GM18507 (cell line): ENCODE measurements around the gene PCGF3.
"Not testable (repeated sequence)": the region's sequence is repeated elsewhere in the genome, so short reads cannot be mapped to it uniquely, and the experiment has no call there.

Experiments
- DNase-seq: peaks from one replicate; pipeline ENCODE4 v3.0.0; 2011; ENCODE audit warnings: low read depth; ENCODE audit not compliant: insufficient read length; ENCODE audit errors: extremely low spot score
- FAIRE-seq: peaks from 2 replicates; lab custom pipeline; 2011; peaks lifted over from hg19 to GRCh38; lab: Jason Lieb, UNC

PCGF3 gene

DNA sequence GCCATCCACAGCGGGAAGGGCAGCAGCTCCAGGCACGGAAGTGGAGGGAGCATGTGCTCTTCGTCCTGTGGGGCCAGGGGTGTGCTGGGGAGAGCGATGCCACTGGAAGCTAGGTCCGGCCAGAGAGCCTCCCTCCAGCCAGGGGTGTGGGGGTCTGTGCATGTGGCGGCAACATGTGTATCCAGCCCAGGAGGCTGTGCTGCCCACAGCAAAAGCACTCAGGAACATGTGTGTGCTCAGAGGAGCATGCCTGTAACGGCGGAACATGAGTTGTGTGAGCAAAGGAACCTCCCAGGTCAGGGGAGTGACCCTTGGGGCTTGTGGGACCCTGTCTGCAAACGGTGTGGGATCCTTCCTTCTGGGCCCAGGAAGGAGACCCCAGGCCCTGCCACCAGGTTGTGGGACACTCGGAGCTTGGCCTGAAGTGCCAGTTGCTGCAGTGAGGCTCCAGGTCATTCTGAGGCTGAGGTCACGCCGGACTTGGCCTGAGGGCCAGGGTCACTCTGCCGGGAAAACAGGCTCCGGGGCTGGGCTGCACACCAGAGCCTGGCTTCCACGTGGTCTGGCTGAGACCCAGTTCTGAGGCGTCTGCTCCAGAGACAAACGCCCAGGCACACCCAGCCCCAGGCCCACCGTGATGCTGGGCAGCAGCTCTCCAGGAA lies 83.1 kb downstream of the PCGF3 start:
- FAIRE-seq (no peak), DNase-seq (no peak)

DNA sequence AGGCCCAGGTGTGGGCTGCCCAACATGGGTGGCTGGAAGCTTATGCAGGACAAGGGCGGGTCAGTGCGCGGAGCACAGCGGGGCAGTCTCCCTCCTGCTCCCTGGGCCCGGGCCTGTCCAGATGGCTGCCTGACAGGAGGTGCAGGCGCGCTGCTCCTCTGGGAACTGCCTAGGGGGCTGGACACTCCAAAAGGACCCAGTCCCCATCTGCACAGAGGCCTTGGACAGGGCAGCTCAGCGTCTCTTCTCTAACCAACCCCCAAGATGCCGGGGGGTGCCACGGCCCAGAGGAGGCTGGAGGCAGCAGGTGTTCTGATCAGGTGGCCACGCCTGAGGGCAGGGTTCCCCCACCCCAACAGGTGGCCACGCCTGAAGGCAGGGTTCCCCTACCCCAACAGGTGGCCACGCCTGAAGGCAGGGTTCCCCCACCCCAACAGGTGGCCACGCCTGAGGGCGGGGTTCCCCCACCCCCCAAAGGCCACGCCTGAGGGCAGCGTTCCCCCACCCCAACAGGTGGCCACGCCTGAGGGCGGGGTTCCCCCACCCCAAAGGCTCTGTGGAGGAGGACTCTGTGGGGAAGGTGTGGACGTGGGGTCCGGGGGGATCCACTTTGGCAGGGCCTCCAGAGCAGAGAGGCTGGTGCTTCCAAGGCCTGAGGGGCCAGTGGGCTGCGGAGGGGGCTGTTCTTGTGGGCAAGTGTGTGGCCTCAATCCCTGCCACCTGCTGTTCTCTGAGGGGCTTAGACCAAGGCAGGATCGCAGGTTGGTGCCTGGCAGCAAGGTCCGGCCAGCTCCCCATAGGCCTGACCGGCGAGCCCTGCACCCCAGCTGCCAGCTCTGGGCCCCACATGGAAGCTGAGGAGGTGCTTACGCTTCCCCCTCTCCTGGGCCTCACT lies 84.2 kb downstream of the PCGF3 start:
- FAIRE-seq (no peak), DNase-seq (no peak)

DNA sequence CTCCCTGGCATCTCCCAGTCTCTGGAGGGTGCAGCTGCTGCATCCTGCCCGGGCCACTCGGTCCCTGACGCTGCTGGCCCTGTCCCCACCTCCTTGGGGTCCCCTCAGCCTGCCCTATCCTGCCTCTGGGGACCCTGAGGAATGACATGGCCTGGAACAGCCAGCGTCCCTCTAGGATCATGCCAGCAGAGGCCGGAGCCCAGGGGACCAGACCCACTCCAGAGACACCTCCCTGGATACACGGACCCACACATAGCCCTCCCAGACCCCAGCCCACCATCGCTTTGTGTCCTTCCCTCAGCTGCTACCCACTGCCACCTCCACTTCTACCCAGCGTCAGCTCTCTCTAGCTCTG lies 84.8 kb downstream of the PCGF3 start:
- FAIRE-seq (no peak), DNase-seq (no peak)

DNA sequence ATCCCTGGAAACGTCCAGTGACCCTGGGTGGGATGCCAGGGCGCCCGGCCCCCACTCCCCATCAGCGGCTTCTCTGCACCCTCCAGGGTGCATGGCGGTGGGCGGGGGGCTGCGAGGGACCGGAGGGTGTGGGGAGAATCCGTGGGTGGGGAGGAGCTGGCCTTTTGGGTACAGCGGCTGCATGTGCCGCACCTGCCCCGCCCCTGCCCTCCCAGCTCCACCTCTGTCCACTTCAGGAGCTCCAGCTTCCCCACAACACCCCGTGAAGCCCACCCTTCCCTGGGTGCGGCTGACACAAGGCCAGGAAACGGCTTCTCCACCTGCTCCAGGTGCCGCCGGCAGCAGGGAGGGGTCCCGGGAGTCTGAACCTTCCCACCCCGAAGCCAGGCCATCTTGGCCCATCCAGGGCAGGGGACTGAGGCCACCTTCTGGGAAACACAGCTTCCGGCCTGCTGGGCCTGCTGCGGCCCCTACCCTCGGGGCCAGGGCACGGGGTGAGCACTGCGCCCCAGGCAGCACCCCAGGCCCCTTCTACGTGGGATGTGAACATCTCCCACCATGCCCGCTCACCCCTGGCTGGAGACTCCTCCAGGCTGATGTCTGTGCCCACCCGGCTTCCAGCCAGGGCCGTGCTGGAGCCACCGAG lies 85.7 kb downstream of the PCGF3 start:
- FAIRE-seq = no peak
- DNase-seq = no peak

DNA sequence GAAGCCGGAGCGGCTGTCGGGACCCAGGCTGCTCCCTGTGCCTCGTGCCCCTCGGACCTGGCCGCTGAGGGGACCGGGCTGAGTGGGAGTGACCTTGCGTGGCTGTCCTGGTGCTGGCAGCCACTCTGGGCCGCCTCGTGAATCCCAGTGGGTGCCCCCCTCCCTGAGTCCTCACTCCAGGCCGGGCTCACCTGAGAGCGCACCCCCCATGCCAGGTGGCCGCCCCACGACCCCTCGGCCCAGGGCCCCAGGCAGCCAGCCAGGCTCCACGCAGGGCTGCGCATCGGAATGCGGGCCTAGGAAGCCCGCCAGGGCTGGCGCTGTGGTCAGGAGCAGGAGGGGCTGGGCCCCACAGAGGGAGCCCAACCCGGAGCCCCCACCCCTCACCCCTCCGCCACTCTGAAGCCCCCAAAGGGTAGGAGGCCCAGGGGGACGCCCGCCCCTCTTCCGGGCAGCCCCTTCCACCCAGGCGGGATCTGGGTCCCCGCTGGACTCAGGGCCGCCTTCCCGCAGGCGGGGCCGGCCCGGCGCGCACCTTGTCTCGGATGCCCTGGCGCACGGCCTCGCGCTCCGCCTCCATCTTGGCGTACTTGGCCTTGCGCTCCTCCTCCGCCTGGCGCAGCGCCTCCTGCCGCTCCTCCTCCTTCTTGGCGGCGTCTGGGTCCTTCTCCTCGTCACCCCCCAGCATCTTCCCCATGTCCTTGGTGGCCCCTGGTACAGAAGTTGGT lies 86.4 kb downstream of the PCGF3 start:
- no peak for FAIRE-seq

DNA sequence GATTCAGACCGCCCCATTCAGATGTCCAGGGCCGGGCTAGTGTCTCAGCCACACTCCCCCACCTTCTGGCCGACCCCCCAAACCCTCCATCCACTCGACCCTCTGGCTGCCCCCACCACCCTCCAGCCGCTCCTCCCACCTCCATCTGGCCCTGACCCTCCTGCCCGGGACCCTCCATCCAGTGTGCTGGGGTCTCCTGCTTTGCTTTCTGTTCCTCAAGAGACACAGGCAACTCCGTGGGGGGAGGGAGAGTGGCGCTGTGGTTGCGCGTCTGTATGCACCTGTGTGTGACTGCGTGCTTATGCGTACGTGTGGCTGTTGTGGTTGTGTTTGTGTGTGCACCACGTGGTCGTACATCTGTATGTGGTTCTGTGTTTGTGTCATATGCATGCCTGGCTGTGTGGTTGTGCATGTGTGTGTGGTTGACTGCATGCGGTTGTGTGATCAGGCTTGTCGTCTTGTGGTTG lies 87.0 kb downstream of the PCGF3 start:
- no peak for DNase-seq
- peak; percentile 12 for FAIRE-seq

More for the DNA sequence above, 86.4 kb downstream of the PCGF3 start:
- no peak for DNase-seq

DNA sequence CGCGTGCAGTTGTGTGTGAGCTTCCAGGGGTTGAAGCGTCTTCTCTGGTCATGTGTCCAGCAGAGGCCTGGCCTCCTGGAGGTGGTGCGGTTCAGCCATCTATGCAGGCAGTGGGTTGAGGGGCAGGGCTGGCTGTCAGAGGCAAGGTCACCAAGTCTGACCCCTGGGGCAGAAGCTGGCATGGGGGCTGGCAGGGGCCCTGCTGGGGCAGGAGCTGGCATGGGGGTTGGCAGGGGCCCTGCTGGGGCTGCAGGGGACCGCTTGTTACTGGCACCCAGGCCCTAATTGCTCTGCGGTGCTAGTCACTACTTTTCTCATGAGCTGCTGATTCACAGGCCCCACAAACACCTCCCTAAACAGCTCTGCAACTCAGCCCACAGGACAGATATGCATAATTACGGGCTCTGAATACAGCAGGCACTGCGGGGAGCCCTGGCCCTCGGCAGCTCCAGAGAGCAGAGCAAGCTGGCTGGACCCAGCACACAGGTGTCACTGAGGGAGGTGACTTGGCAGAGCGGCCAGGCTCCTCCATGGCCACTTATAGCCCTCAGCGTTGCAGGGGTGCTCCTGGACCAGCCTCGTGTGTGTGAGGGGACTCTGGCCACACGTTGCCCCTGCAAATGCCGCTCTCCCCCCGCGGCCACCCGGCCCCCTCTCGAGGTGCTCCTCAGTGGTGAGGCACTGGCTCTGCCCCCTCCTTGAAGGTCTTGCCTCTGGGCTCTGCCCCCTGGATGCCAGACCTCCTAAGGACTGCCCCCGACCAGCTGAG lies 87.6 kb downstream of the PCGF3 start:
- DNase-seq = no peak
- FAIRE-seq = no peak

DNA sequence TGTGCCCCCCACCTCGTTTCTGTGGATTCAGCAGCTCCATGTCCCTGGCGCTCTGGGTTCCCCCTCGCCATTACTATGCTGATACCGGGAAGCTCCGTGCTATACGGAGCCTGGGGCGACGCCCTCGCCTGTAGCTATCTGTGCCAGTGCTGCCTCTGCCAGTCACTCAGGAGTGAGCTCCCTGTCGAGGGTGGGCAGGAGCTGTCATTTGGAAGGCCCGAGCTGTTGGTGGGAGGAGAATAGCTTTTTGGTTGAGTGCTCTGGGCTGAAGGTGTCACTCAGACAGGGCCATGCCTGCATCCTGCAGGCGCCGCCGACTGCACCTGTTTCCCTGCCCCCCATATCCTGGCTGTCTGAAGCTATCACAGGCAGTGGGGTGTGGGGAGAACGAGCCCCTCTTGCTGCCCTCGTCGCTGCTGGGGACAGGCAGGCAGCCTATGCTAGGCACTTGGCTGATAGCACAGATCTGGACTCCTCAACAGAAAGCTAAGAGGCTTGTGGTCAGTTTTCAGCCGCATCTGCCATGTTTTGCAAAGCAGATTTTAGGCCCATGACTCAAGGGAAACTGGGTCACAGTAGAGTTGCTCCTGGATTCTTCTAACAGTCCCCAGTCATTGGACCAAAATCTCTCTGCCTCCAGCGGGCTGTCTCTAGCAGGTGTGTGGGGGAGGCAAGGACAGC lies 88.4 kb downstream of the PCGF3 start:
- FAIRE-seq (peak; percentile 12), DNase-seq (no peak)

DNA sequence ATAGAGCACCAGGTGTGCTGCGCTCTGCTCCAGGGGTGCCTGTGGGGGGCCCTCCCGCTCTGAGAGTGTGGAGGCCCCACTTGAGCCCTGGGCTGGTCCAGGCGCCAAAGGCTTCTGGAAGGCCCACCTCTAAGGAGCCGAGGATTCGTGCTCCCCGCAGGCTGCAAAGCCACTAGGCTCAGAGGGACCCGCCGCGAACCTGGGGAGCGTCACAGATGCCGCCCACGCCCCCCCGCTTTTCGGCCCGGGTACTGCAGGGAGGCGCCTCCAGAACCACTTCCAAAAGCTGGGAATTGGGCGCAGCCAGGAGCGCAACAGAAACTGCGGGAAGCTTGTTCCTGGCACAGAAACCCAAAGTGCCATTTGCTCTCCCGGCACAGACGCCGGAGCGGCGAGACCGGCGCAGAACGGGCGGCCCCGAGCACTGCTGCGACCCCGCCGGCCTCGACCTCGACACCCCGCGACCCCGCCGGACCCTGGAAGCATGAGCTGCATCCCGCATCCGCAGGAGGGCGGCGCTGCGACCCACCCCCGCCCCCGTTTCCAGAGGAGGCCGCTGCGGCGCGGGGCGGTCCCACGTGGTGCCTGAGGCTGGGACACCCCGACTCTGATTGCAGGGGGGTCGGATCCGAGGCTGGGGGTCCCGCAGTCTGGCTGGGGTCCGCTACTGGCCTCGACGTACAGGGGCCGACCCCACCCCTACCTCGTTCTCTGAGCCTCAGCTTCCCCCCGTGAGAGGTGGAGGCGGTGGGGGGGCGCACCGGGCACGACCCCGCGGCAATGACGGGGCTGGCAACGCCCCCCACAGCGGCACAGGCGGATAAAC lies 89.5 kb downstream of the PCGF3 start:
- DNase-seq (no peak), FAIRE-seq (no peak)

DNA sequence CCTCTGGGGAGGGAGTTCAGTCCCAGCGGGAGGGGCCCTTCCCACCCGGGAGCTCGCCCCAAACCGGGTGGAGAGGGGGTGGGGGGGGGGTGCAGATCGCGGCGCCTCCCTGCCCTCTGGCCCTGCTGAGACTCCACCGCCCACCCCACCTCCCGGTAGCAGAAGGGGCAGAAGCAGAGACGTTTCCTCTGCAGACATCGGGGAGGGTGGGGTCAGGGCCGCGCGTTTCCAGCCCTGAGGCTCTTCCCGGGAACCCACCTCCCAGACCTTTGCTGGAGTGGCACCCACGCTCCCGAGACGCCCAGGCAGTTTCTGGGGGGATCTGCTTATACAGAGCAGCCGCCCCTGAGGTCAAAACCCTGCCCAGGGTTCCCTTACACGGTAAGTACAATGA lies 90.1 kb downstream of the PCGF3 start:
- FAIRE-seq (no peak), DNase-seq (no peak)

DNA sequence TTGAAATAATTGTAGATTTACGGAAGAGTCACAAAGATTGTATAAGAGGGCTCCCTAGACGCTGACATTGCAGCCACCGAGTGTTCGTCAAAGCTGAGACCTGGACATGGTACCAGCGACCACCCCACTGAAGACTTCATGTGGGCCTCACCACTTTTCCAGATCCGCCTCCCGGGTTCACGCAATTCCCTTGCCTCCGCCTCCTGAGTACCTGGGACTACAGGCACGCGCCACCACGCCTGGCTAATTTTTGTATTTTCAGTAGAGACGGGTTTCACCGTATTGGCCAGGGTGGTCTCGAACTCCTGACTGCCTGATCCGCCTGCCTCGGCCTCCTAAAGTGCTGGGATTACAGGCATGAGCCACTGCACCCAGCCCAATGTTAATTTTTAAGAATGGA lies 90.6 kb downstream of the PCGF3 start:
- no peak for DNase-seq
- no peak for FAIRE-seq

DNA sequence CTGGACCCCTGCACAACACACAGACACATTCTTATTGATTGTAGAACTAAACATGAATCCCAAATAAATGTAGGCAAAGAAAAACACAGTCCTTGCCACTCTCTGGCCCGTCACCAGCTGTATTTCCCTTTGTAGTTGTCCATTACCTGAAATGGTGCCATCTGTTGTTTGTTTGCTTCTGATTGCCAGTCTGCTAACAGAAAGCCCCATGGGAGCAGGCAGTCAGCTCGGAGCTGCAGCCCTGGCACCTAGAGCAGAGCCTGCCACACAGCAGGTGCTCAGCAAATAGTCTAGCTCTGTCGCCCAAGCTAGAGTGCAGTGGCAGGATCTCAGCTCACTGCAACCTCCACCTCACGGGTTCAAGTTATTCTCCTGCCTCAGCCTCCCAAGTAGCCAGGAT lies 91.4 kb downstream of the PCGF3 start:
- FAIRE-seq (no peak), DNase-seq (no peak)

DNA sequence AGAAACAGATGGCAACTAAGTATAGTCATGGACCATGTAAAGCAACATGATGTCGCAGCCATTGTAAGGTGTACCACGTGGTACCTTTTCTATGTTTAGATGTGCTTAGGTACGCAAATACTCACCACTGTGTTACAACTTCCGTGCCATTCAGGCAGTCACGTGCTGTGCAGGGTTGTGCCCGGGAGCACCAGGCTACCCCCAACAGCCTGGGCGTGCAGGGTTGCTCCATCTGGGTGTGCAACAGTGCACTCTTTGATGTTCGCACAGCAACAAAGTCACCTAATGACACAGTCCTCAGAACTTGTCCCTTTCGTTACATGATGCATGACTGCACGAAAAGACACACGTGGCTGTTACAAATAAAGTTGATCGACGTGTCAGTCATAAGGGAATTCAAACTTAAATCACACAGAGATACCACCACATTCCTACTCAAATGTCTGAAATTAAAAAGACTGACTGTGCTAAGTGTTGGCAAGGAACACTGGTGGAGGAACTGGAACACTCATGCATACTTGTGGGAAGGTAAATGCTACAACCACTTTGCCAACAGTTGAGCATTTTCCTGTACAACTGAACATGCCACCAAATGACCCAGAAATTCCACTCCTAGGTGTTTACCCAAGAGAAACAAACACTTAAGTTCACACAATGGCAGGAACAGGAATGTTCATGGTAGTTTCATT lies 95.9 kb downstream of the PCGF3 start:
- no peak for FAIRE-seq
- DNase-seq = no peak

DNA sequence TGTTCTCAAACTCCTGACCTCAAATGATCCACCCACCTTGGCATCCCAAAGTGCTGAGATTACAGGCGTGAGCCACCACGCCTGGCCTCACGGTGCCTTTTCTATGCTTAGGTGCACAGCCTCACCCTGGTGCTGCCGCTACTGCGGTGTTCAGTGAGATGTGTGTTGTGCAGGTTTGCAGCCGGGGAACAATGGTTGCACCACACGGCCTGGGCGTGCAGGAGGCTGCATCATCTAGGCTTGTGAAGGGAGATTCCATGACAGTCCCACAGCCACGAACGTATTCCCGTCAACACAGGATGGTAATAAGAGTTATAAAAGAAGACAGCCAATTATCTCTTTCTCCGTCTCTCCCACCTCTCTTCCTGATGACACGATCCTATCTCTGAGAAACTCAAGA lies 98.3 kb downstream of the PCGF3 start:
- DNase-seq (no peak), FAIRE-seq (no peak)

DNA sequence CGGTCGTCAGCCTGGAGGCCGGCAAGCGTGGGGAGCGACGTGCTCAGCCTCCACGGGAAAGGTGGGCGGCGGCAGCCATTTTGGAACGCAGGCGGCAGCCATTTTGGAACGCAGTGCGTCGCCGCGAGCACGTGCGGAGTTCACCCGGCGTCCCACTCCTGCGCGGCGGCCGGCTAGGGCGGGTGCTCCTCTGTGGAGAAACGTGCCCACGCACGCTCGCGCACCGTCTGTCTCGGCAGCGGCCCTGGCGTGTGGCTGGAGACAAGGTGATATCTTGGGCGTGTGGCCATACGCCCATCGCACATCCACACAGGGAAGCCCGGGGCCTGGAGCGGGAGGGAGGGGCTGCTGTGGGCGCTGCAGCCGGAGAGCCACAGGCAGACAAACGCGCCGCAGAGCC lies 99.2 kb downstream of the PCGF3 start:
- DNase-seq (no peak), FAIRE-seq (no peak)

DNA sequence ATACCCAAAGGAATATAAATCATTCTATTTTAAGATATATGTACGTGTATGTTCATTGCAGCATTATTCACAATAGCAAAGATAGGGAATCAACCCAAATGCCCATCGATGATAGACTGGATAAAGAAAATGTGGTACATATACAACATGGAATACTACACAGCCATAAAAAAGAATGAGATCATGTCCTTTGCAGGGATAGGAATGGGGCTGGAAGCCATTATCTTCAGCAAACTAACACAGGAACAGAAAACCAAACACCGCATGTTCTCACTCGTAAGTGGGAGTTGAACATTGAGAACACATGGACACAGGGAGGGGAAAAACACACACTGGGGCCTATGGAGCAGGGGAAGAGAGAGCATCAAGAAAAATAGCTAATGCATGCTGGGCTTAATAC lies 101.3 kb downstream of the PCGF3 start:
- not testable (repeated sequence) for FAIRE-seq, DNase-seq

DNA sequence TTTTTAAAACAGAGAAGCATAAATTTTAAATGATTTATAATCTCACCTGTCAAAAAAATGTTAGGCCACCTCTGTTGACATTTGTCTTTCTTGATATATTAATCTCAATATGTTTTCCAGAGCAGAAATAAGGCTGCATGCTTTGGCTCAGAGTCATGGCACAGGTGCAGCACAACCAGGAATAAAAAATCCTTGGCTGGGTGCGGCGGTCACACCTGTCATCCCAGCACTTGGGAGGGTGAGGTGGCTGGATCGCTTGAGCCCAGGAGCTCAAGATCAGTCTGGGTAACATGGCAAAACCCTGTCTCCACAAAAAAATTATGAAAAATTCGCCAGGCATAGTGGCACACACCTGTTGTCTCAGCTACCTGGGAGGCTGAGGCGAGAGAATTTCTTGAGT lies 102.2 kb downstream of the PCGF3 start:
- DNase-seq (no peak), FAIRE-seq (no peak)
